GM12874 (cell line): ENCODE data around the gene HIRIP3.

ENCODE experiments used
- CTCF ChIP-seq: IDR thresholded peaks from 2 replicates; pipeline ENCODE4 v1.5.1; 2011; ENCODE audit warnings: low read depth, mild to moderate bottlenecking, control low read depth, low read length, moderate library complexity; ENCODE audit not compliant: insufficient read depth

Gene HIRIP3

DNA sequence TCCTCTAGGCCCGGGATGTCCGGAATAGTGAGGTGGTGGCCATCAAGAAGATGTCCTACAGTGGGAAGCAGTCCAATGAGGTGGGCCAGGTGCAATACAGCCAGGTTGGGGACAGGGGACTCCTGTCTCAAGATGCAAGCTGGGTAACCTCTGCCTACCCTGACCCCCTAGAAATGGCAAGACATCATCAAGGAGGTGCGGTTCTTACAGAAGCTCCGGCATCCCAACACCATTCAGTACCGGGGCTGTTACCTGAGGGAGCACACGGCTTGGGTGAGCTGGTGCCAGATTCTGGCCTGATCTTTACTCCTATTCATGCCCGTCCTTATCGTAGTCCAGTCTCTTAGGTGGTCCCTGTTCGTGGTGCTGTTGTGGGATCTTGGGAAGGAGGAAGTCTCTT, 17.3 kb downstream of the HIRIP3 start:
- TF ChIP-seq CTCF, result no peak

DNA sequence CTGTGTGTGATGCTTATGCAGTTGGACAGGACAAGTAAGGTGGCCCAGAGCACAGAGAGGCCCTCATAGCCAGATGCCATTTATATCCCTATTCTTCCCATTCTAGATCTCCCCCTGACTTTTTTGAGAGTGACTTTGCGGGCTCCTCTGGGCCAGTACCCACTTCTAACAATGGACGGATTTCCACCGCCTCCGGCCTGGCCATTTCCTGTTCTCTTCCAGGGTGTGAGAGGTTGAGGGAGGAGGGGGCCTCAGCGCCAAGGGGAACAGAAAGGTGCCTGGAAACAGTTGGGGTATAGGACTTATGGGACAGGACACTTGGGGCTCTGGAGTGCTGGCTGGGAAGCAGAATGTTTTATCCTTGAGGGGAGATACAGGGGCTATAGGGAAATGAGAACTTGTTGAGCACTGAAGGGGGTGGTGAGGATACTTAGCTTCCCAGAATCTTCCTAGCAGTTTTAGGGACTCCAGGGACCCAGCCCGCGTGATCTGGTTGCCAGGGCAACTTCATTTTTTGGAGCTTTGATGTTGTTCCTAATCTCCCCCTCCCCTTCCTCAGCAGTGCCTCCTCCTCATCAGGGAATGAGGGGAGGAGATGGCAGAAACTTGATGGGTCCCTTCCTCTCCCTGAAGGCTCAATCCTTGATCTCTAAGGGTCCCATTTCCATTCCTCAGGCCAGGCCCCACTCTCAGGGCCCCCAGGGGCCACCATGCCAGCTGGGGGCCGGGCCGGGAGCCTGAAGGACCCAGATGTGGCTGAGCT, 18.2 kb downstream of the HIRIP3 start:
- TF ChIP-seq CTCF, result no peak

DNA sequence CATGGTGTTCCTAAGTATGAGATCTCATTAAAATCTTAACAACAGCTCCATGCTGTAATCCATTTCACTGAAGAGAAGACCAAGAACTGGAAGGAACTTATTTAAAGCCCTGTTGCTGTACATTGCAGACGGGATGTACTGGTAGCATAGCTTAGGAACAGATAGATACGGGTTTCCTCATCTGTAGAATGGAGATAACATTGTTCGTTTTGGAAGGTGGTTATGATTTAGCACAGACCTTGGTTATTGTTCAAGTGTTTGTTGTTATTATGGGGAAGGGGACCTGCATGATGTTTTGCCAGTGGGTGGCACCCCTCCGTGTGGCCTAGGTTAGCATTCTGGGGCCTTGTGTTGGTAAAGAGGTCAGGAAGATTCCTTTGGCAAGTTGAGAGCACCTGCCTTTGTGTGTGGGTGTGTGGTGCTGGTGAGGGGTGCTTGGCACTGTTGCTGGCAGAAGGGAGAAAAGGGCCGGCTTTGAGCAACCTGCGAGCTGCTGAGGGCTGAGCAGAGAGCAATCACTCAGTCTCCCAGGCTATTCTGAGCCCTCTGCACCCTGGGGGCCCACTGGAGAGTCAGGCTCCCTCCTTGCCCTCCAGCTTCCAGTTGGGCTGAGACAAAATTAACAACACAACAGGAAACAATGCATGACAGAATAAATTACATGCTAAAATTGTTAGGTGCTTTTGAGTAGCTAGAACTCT, 19.5 kb downstream of the HIRIP3 start:
- TF ChIP-seq CTCF, result no peak

GRCh38 chr16:29975134-29975538, 20.3 kb downstream of the HIRIP3 start:
- TF ChIP-seq CTCF, result no peak

- no peak for TF ChIP-seq CTCF
Measured at GRCh38 chr16:29974291-29975133, 20.9 kb downstream of the HIRIP3 start.

DNA sequence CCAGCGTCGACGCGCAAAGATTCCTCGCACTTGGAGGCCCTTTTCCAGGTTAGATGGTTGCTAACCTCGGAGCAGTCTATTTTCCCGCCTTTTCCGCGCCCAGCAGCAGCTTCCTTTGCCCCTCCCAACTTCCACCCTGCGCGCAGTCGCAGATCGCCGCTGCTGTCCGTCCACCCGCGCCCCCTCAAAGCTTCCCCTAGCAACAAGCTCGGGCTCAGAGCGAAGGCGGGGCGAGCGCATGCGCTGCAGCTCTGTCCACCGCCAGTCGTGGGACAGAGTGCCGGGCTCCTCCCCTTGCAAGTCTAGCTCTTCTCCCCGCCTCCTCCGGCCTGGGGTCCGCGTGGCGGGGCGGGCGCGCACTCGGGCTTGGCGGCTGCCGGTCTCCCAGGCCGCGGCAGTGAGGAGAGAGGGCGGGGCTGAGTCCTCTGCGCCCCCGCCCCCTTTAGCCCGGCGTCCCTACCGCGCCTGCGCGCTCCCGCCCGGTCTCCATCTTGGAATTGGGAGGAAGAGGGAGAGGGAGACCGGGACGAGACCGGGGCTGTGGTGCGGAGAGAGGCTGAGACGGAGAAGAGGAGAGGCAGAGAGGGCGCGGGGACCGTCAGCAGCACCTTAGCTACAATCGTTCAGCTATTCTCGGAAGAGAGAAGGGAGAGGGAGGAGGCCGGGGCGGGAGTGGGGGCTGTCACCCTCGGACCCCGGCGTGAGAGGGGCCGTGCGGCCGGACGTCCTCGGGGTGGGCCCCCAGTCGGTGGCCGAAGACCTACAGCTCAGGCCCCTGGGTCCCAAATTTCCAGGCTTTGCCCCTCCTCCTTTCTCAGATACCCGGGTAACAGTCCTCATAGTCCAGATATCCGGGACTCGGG, 21.8 kb downstream of the HIRIP3 start, which contains the start of gene TAOK2:
TAOK2 (plus strand) TSS at position 485 of the 863 bp plus-strand sequence. CDS start 3,905 bp downstream, outside the sequence.
- TF ChIP-seq CTCF, result no peak
